BLaER1 treated with 17β-estradiol and CSF1 and Interleukin-3, amounts not matched to agents 10 nM and 100 nM (cell line): ENCODE results near the gene ZNF486.
"Not testable (repeated sequence)": the region's sequence is repeated elsewhere in the genome, so short reads cannot be mapped to it uniquely, and the experiment has no call there.

Experiments
- H3K27ac ChIP-seq, 11 experiments: shearing (Covaris generic); formaldehyde crosslinking; 2 replicates each; pipeline ENCODE4 v1.8.1; 2022
- H3K27me3 ChIP-seq, 11 experiments: shearing (Covaris generic); formaldehyde crosslinking; 2 replicates each; pipeline ENCODE4 v1.8.1; 2022
- H3K36me3 ChIP-seq, 11 experiments: shearing (Covaris generic); formaldehyde crosslinking; 2 replicates each; pipeline ENCODE4 v1.8.1; 2022
- H3K4me1 ChIP-seq, 10 experiments: shearing (Covaris generic); formaldehyde crosslinking; 2 replicates each; pipeline ENCODE4 v1.8.1; 2022
- H3K4me2 ChIP-seq, 11 experiments: shearing (Covaris generic); formaldehyde crosslinking; 2 replicates each; pipeline ENCODE4 v1.8.1; 2022
- H3K4me3 ChIP-seq, 10 experiments: shearing (Covaris generic); formaldehyde crosslinking; 2 replicates each; pipeline ENCODE4 v1.8.1; 2022
- H3K9ac ChIP-seq, 11 experiments: shearing (Covaris generic); formaldehyde crosslinking; 2 replicates each; pipeline ENCODE4 v1.8.1; 2022
- H3K9me3 ChIP-seq, 11 experiments: shearing (Covaris generic); formaldehyde crosslinking; replicated peaks in 1 of 11; 2 replicates each; pipeline ENCODE4 v1.8.1; 2022
- H4K20me1 ChIP-seq, 11 experiments: shearing (Covaris generic); formaldehyde crosslinking; 2 replicates each; pipeline ENCODE4 v1.8.1; 2022
- Cebpa-rat ChIP-seq, 11 experiments: shearing (Covaris generic); IDR thresholded peaks; 2 replicates each; pipeline ENCODE4 v1.8.1; 2022

The ZNF486 gene

DNA sequence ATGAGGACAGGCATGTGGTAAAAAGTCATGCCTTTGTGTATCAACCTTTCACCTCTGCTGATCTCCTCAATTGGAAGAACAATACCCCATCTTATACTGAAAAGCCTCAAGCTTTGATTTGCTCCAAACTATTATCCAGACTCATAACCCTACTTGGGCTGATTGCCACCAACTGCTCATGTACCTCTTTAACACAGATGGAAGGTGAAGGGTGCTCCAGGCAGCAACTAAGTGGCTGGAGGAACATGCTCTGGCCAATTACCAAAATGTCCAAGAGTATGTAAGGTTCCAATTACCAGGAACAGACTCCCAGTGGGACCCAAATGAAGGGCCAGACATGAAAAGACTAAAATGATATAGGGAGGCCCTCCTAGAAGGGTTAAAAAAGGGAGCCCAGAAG is 78.3 kb downstream of the ZNF486 start:
- Histone ChIP-seq H3K9me3 (peaks cover 8 to 36% (median 18%) of the 10 kb centered on the region in 11 experiments; a peak in 18 of 22 replicates), H3K4me3 (no peak overlapping the region), H3K4me2 (no peak overlapping the region), H4K20me1 (no peaks in the 10 kb centered on the region), H3K4me1 (0 out of 20 replicates have a peak, but pooled peaks cover 0 to 9% (median 0%) of the 10 kb centered on the region in 10 experiments), H3K9ac (no peak overlapping the region), H3K36me3 (no peaks in the 10 kb centered on the region), H3K27ac (no peak overlapping the region), H3K27me3 (no peaks in the 10 kb centered on the region)
- no peak for TF ChIP-seq Cebpa-rat (IDR thresholded peaks at IDR 0.05)

DNA sequence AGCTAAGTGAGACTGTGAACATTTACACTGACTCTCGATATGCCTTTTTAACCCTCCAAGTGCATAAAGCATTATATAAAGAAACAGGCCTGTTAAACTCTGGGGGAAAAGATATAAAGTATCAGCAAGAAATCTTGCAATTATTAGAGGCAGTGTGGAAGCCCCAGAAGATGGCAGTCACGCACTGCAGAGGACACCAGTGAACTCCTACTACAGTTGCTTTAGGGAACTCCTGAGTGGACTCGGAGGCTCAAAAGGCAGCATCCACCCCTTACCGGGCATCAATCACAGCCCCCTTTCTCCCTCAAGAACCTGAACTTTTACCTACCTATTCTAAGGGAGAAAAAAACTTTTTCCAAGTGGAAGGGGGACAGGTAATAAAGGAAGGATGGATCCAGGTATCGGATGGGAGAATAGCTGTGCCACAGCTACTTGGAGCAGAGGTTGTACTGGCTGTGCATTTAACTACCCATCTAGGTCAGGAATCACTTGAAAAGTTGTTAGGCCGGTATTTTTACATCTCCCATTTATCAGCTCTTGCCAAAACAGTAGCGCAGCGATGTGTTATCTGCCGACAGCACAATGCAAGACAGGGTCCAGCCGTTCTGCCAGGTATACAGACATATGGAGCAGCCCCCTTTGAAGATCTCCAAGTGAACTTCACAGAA is 80.1 kb downstream of the ZNF486 start:
- no peak overlapping the region for H3K4me3 ChIP-seq
- TF ChIP-seq Cebpa-rat (IDR thresholded peaks at IDR 0.05), result no peak
- H3K9ac ChIP-seq, result no peak overlapping the region
- H3K27me3 ChIP-seq, result no peaks in the 10 kb centered on the region
- H4K20me1 ChIP-seq, result no peaks in the 10 kb centered on the region
- H3K27ac ChIP-seq, result no peak overlapping the region
- no peak overlapping the region for H3K4me2 ChIP-seq
- peaks cover 0 to 18% (median 8%) of the 10 kb centered on the region in 11 experiments; a peak in 14 of 22 replicates for H3K9me3 ChIP-seq
- no peaks in the 10 kb centered on the region for H3K36me3 ChIP-seq
- H3K4me1 ChIP-seq, result 0 out of 20 replicates have a peak, but pooled peaks cover 0 to 9% (median 0%) of the 10 kb centered on the region in 10 experiments

DNA sequence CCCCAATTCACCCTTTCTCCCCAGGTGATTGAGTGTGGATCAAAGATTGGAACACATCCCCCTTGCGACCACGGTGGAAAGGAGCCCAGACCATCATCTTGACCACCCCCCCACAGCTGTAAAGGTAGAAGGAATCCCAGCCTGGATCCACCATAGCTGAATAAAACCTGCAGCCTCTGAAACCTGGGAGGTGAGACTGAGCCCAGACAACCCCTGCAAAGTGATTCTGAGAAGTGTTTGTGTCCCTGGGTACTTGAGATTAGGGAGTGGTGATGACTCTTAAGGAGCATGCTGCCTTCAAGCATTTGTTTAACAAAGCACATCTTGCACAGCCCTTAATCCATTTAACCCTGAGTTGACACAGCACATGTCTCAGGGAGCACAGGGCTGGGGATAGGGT is 81.2 kb downstream of the ZNF486 start:
- not testable (repeated sequence) for H3K4me3 ChIP-seq, H3K9ac ChIP-seq, H4K20me1 ChIP-seq, H3K4me2 ChIP-seq, H3K27ac ChIP-seq, H3K4me1 ChIP-seq, H3K36me3 ChIP-seq, H3K27me3 ChIP-seq
- peaks cover 0 to 18% (median 8%) of the 10 kb centered on the region in 11 experiments; a peak in 11 of 22 replicates for H3K9me3 ChIP-seq
